Activated T-cell treated with anti-CD3 and anti-CD28 coated beads for 4 hours (primary cell): ENCODE results near the gene SANBR.
A peak's percentile ranks its signal among the peaks of the same experiment; 100 is the strongest.
"Not testable (repeated sequence)": the region's sequence is repeated elsewhere in the genome, so short reads cannot be mapped to it uniquely, and the experiment has no call there.

Experiments
- DNase-seq: peaks from one replicate; pipeline ENCODE4 v3.0.0-alpha.2; 2020

Gene SANBR

GRCh38 chr2:61065714-61066709 is at the start of gene SANBR:
Gene SANBR (plus strand): TSS chr2:61065871. CDS start chr2:61070351, 4,480 bp downstream.
- peak; percentile 70 for DNase-seq

- no peak for DNase-seq
Measured at GRCh38 chr2:61015976-61016375, 49.7 kb upstream of the SANBR start.

GRCh38 chr2:61016392-61017002 is 49.2 kb upstream of the SANBR start:
- no peak for DNase-seq

- DNase-seq = peak; percentile 55
Measured at GRCh38 chr2:61017003-61017555, 48.6 kb upstream of the SANBR start.

GRCh38 chr2:61017556-61018317 is 47.9 kb upstream of the SANBR start, which contains the start of the genes PEX13 and PUS10:
Gene PEX13 (plus strand): TSS chr2:61017720. CDS start chr2:61017760, 40 bp downstream.
Gene PUS10 (minus strand): TSS chr2:61018255. CDS start chr2:61011890, 6,365 bp downstream.
- DNase-seq = no peak

GRCh38 chr2:61018318-61018755 is 47.3 kb upstream of the SANBR start:
- DNase-seq = no peak

GRCh38 chr2:61018798-61019197 is 46.9 kb upstream of the SANBR start:
- DNase-seq = no peak

- no peak for DNase-seq
Measured at GRCh38 chr2:61021228-61021660, 44.4 kb upstream of the SANBR start.

GRCh38 chr2:61023670-61024069 is 42.0 kb upstream of the SANBR start:
- no peak for DNase-seq

GRCh38 chr2:61029533-61029932 is 36.1 kb upstream of the SANBR start:
- DNase-seq = no peak

- DNase-seq = not testable (repeated sequence)
Measured at GRCh38 chr2:61034592-61034991, 31.1 kb upstream of the SANBR start.

- DNase-seq = not testable (repeated sequence)
Measured at GRCh38 chr2:61036643-61037042, 29.0 kb upstream of the SANBR start.

- DNase-seq = no peak
Measured at GRCh38 chr2:61042807-61043206, 22.9 kb upstream of the SANBR start.

GRCh38 chr2:61044636-61045035 is 21.0 kb upstream of the SANBR start:
- DNase-seq = no peak

- no peak for DNase-seq
Measured at GRCh38 chr2:61045226-61045625, 20.4 kb upstream of the SANBR start.

GRCh38 chr2:61045999-61046398 is 19.7 kb upstream of the SANBR start:
- DNase-seq = no peak

GRCh38 chr2:61055557-61055956 is 10.1 kb upstream of the SANBR start:
- no peak for DNase-seq

- no peak for DNase-seq
Measured at GRCh38 chr2:61057562-61057961, 8.1 kb upstream of the SANBR start.

GRCh38 chr2:61059382-61059781 is 6.3 kb upstream of the SANBR start:
- DNase-seq = no peak

GRCh38 chr2:61074100-61074499 is 8.4 kb downstream of the SANBR start:
- no peak for DNase-seq

GRCh38 chr2:61085883-61086282 is 20.2 kb downstream of the SANBR start:
- no peak for DNase-seq

GRCh38 chr2:61089797-61090196 is 24.1 kb downstream of the SANBR start:
- DNase-seq = no peak
